ENCODE results near the gene ROBO3.

- no peak for TF ChIP-seq CTCF (conservative IDR thresholded peaks at IDR 0.05; ENCODE audit: low read length)
- no peak for TF ChIP-seq EZH2phosphoT487 (IDR thresholded peaks at IDR 0.05; ENCODE audit: borderline replicate concordance)
Measured at GRCh38 chr11:124873951-124874350, 8.7 kb downstream of the ROBO3 start.
